K562 (cell line): ENCODE results near the gene PRAME. TPM values are rescaled to one million over a fixed set of nuclear protein-coding genes. Genes with fewer than 3 reads are reported as not detected.
"Not testable (repeated sequence)": the region's sequence is repeated elsewhere in the genome, so short reads cannot be mapped to it uniquely, and the experiment has no call there.

Source experiments
- E2F3 ChIP-seq: fragments of 250-450 bp; sonication (Bioruptor Pico); IDR thresholded peaks from 2 replicates; pipeline ENCODE4 v1.4.0; 2020; ENCODE audit warnings: mild to moderate bottlenecking
- FOXJ3 ChIP-seq: sonication (generic); formaldehyde crosslinking; IDR thresholded peaks from 2 replicates; pipeline ENCODE4 v1.4.0; 2020; ENCODE audit warnings: mild to moderate bottlenecking, missing genetic modification reagents
- HMG20A ChIP-seq: fragments of 450-650 bp; formaldehyde crosslinking; conservative IDR thresholded peaks from 2 replicates; pipeline ENCODE4 v1.4.0; 2020; ENCODE audit warnings: mild to moderate bottlenecking, mixed read lengths
- KLF6 ChIP-seq: fragments of 250-450 bp; sonication (Bioruptor Pico); IDR thresholded peaks from 2 replicates; pipeline ENCODE4 v1.4.0; 2020; ENCODE audit warnings: mild to moderate bottlenecking, moderate library complexity, borderline replicate concordance
- MYNN ChIP-seq, 2 experiments: sonication (generic); formaldehyde crosslinking in 1 of 2; IDR thresholded peaks; 2 replicates each; pipeline versions ENCODE4 v1.5.0 to v1.6.1; 2016 to 2020; ENCODE audit warnings: antibody characterized with exemption in 1 of 2, missing genetic modification reagents in 1 of 2
- OTX1 ChIP-seq: fragments of 450-650 bp; formaldehyde crosslinking; IDR thresholded peaks from 2 replicates; pipeline ENCODE4 v1.4.0; 2022; ENCODE audit warnings: mild to moderate bottlenecking
- SRF ChIP-seq, 2 experiments: fragments of 250-450, 450-650 bp in 1 of 2; sonication (Bioruptor Pico) in 1 of 2; sonication (generic) in 1 of 2; formaldehyde crosslinking; IDR thresholded peaks; 2 replicates each; pipeline versions ENCODE4 v1.5.0 to v1.5.1; 2020 to 2022; ENCODE audit warnings: mild to moderate bottlenecking in 1 of 2, missing genetic modification reagents in 1 of 2
- ZNF232 ChIP-seq: sonication (generic); formaldehyde crosslinking; IDR thresholded peaks from 2 replicates; pipeline ENCODE4 v1.8.0; 2022; ENCODE audit warnings: mild to moderate bottlenecking, missing genetic modification reagents
- ZNF764 ChIP-seq: fragments of 250-450 bp; sonication (Bioruptor Pico); IDR thresholded peaks from 2 replicates; pipeline ENCODE4 v1.4.0; 2020; ENCODE audit warnings: low read depth, mild to moderate bottlenecking, moderate library complexity
- ZNF778 ChIP-seq: fragments of 450-650 bp; formaldehyde crosslinking; IDR thresholded peaks from 2 replicates; pipeline ENCODE4 v1.4.0; 2020; ENCODE audit warnings: mild to moderate bottlenecking, moderate library complexity
- polyA plus RNA-seq, 8 experiments: library from polyadenylated mRNA; depleted of rRNA in 4 of 8; stranded (reverse) in 5 of 8; unstranded in 3 of 8; fragments of >200 nt; fragmentation: Nextera tagmentation in 2 of 8; fragmentation: Illumina TruSeq in 1 of 8; extraction: Ambion mirVana in 2 of 8; extraction: Trizol in 1 of 8; gene quantifications; 2 replicates each; pipeline versions ENCODE4 v1.2.1 to v1.2.3, GENCODE V29; 2011 to 2014; ENCODE audit warnings: inconsistent platforms in 1 of 8, missing spikeins in 1 of 8
- total RNA-seq, 7 experiments: library from RNA; depleted of rRNA in 6 of 7; stranded (reverse); fragments of >200 nt in 6 of 7; fragmentation: Illumina TruSeq in 2 of 7; extraction: Trizol in 2 of 7; gene quantifications; 2 replicates each; pipeline versions ENCODE4 v1.2.1 to v1.2.3, GENCODE V29; 2011 to 2021; ENCODE audit warnings: low replicate concordance in 1 of 7
- TF ChIP-seq, protein P1 (sequence below): fragments of 450-650 bp; formaldehyde crosslinking; IDR thresholded peaks from 2 replicates; pipeline ENCODE4 v1.4.0; 2020; ENCODE audit warnings: mild to moderate bottlenecking, moderate library complexity
- TF ChIP-seq, protein P2 (sequence below): IDR thresholded peaks from 2 replicates; pipeline ENCODE4 v1.6.1; 2014; ENCODE audit warnings: antibody characterized with exemption
- TF ChIP-seq, protein P3 (sequence below): fragments of 250-450 bp; sonication (Bioruptor Pico); IDR thresholded peaks from 2 replicates; pipeline ENCODE4 v1.8.0; 2022; ENCODE audit warnings: inconsistent platforms, mild to moderate bottlenecking, moderate library complexity, borderline replicate concordance
- TF ChIP-seq, protein P4 (sequence below), 2 experiments: fragments of 450-650 bp in 1 of 2; sonication (generic) in 1 of 2; formaldehyde crosslinking; conservative IDR thresholded peaks; 2 replicates each; pipeline versions ENCODE4 v1.4.0 to v1.8.1; 2020 to 2022; ENCODE audit warnings: mild to moderate bottlenecking in 1 of 2, missing genetic modification reagents in 1 of 2
- TF ChIP-seq, protein P5 (sequence below): fragments of 250-450 bp; sonication (Bioruptor Pico); IDR thresholded peaks from 2 replicates; pipeline ENCODE4 v1.8.0; 2022; ENCODE audit warnings: moderate library complexity, mild to moderate bottlenecking, inconsistent platforms

Gene PRAME
- total and polyA plus RNA-seq, 9 of the 15 experiments (the other 6 are each of a cell fraction or from before 2014, with no cell fraction given), result 662 to 2,141 (median 1,142) TPM

DNA sequence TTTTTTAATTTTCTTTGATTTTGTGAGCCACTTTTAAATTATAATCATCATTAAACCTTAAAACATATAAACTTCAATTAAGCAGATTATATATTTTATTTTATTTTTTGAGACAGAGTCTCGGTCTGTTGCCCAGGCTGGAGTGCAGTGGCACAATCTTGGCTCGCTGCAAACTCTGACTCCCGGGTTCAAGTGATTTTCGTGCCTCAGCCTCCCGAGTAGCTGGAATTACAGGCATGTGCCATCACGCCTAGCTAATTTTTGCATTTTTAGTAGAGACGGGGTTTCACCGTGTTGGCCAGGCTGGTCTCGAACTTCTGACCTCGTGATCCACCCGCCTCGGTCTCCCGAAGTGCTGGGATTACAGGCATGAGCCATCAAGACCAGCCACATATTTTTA, 22.5 kb upstream of the PRAME start (continued):
- TF ChIP-seq, protein P1, sequence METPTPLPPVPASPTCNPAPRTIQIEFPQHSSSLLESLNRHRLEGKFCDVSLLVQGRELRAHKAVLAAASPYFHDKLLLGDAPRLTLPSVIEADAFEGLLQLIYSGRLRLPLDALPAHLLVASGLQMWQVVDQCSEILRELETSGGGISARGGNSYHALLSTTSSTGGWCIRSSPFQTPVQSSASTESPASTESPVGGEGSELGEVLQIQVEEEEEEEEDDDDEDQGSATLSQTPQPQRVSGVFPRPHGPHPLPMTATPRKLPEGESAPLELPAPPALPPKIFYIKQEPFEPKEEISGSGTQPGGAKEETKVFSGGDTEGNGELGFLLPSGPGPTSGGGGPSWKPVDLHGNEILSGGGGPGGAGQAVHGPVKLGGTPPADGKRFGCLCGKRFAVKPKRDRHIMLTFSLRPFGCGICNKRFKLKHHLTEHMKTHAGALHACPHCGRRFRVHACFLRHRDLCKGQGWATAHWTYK, result 0 out of 2 replicates have a peak, but pooled peaks have one; percentile 28
- TF ChIP-seq OTX1 (CRISPR knock-in tag) (0 out of 2 replicates have a peak, but pooled peaks have one; percentile 44), ZNF764 (CRISPR knock-in tag) (0 out of 2 replicates have a peak, but pooled peaks have one; percentile 11), SRF (CRISPR knock-in tag; IDR thresholded peaks at IDR 0.05) (0 out of 4 replicates have a peak, but pooled peaks of 1 of the 2 experiments have one; percentile 56), E2F3 (CRISPR knock-in tag) (0 out of 2 replicates have a peak, but pooled peaks have one; percentile 28), HMG20A (CRISPR knock-in tag) (peak; percentile 61; the same call in 1 of the 2 replicates), FOXJ3 (0 out of 2 replicates have a peak, but pooled peaks have one; percentile 4), MYNN (CRISPR knock-in tag; IDR thresholded peaks at IDR 0.05) (peak; percentile 50; the same call in 1 of the 2 replicates), ZNF232 (CRISPR knock-in tag) (0 out of 2 replicates have a peak, but pooled peaks have one; percentile 37), ZNF778 (CRISPR knock-in tag) (0 out of 2 replicates have a peak, but pooled peaks have one; percentile 56), KLF6 (CRISPR knock-in tag) (peak; percentile 26; the same call in 1 of the 2 replicates)
- TF ChIP-seq, protein P2, sequence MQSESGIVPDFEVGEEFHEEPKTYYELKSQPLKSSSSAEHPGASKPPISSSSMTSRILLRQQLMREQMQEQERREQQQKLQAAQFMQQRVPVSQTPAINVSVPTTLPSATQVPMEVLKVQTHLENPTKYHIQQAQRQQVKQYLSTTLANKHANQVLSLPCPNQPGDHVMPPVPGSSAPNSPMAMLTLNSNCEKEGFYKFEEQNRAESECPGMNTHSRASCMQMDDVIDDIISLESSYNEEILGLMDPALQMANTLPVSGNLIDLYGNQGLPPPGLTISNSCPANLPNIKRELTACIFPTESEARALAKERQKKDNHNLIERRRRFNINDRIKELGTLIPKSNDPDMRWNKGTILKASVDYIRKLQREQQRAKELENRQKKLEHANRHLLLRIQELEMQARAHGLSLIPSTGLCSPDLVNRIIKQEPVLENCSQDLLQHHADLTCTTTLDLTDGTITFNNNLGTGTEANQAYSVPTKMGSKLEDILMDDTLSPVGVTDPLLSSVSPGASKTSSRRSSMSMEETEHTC, result 0 out of 2 replicates have a peak, but pooled peaks have one; percentile 16
- TF ChIP-seq, protein P3, sequence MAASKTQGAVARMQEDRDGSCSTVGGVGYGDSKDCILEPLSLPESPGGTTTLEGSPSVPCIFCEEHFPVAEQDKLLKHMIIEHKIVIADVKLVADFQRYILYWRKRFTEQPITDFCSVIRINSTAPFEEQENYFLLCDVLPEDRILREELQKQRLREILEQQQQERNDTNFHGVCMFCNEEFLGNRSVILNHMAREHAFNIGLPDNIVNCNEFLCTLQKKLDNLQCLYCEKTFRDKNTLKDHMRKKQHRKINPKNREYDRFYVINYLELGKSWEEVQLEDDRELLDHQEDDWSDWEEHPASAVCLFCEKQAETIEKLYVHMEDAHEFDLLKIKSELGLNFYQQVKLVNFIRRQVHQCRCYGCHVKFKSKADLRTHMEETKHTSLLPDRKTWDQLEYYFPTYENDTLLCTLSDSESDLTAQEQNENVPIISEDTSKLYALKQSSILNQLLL (CRISPR knock-in tag), result peak; percentile 75; the same call in 1 of the 2 replicates
- TF ChIP-seq, protein P4, sequence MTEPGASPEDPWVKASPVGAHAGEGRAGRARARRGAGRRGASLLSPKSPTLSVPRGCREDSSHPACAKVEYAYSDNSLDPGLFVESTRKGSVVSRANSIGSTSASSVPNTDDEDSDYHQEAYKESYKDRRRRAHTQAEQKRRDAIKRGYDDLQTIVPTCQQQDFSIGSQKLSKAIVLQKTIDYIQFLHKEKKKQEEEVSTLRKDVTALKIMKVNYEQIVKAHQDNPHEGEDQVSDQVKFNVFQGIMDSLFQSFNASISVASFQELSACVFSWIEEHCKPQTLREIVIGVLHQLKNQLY (CRISPR knock-in tag; conservative IDR thresholded peaks at IDR 0.05), result 0 out of 4 replicates have a peak, but pooled peaks of 1 of the 2 experiments have one; percentile 21
- not testable (repeated sequence) for TF ChIP-seq MYNN (IDR thresholded peaks at IDR 0.05)
- TF ChIP-seq, protein P5, sequence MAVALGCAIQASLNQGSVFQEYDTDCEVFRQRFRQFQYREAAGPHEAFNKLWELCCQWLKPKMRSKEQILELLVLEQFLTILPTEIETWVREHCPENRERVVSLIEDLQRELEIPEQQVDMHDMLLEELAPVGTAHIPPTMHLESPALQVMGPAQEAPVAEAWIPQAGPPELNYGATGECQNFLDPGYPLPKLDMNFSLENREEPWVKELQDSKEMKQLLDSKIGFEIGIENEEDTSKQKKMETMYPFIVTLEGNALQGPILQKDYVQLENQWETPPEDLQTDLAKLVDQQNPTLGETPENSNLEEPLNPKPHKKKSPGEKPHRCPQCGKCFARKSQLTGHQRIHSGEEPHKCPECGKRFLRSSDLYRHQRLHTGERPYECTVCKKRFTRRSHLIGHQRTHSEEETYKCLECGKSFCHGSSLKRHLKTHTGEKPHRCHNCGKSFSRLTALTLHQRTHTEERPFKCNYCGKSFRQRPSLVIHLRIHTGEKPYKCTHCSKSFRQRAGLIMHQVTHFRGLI (CRISPR knock-in tag), result peak; percentile 32; the same call in 1 of the 2 replicates
